ENCODE results near the gene PID1. TPM values are rescaled to one million over a fixed set of nuclear protein-coding genes. Genes with fewer than 3 reads are reported as not detected.

Gene PID1
- total RNA-seq, 2 donors from 2014 or later: 30.2 to 40.3 TPM

DNA sequence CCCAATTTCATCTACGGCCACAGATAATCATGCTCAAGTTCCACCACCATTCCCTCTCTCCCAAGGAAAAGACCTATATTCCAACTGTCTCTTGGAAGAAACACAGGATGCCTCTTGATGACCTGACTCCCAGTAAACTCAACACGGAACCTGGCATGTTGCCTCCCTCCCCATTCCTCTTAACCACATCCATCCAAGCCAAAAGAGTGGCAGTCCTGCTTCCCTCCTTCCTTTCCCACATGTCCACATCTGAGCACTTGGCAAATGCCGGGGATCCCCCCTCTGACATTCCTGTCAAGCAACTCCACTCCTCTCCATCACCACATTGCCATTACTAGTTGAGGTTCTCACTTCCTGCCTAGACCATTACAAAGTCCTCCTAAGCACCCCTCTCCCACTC lies 49.4 kb downstream of the PID1 start:
- H3K9ac ChIP-seq (ENCODE audit: low read depth in 2 of 2, low read length in 2 of 2): no peak overlapping the region
- no peak overlapping the region for H3K27ac ChIP-seq
- no peak overlapping the region for H3K4me3 ChIP-seq
- H3K4me1 ChIP-seq: no peaks in the 10 kb centered on the region
- H3K36me3 ChIP-seq: no peaks in the 10 kb centered on the region
- intact Hi-C loops (cut with DNase I): no loop called here
- no peaks in the 10 kb centered on the region for H3K27me3 ChIP-seq
- no peak for DNase-seq
- no peaks in the 10 kb centered on the region for H3K9me3 ChIP-seq
- TF ChIP-seq, protein P1, sequence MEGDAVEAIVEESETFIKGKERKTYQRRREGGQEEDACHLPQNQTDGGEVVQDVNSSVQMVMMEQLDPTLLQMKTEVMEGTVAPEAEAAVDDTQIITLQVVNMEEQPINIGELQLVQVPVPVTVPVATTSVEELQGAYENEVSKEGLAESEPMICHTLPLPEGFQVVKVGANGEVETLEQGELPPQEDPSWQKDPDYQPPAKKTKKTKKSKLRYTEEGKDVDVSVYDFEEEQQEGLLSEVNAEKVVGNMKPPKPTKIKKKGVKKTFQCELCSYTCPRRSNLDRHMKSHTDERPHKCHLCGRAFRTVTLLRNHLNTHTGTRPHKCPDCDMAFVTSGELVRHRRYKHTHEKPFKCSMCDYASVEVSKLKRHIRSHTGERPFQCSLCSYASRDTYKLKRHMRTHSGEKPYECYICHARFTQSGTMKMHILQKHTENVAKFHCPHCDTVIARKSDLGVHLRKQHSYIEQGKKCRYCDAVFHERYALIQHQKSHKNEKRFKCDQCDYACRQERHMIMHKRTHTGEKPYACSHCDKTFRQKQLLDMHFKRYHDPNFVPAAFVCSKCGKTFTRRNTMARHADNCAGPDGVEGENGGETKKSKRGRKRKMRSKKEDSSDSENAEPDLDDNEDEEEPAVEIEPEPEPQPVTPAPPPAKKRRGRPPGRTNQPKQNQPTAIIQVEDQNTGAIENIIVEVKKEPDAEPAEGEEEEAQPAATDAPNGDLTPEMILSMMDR (IDR thresholded peaks at IDR 0.05): no peak

- Histone ChIP-seq H3K4me3 (no peak overlapping the region), H3K4me1 (no peaks in the 10 kb centered on the region), H3K36me3 (no peaks in the 10 kb centered on the region), H3K9me3 (no peaks in the 10 kb centered on the region), H3K9ac (ENCODE audit: low read depth in 2 of 2, low read length in 2 of 2) (no peak overlapping the region), H3K27me3 (no peaks in the 10 kb centered on the region), H3K27ac (no peak overlapping the region)
- DNase-seq: no peak
- TF ChIP-seq, protein P1 (IDR thresholded peaks at IDR 0.05): no peak
- intact Hi-C loops (cut with DNase I): no loop called here
These were observed 50.8 kb downstream of the PID1 start for GRCh38 chr2:229220254-229220653.

DNA sequence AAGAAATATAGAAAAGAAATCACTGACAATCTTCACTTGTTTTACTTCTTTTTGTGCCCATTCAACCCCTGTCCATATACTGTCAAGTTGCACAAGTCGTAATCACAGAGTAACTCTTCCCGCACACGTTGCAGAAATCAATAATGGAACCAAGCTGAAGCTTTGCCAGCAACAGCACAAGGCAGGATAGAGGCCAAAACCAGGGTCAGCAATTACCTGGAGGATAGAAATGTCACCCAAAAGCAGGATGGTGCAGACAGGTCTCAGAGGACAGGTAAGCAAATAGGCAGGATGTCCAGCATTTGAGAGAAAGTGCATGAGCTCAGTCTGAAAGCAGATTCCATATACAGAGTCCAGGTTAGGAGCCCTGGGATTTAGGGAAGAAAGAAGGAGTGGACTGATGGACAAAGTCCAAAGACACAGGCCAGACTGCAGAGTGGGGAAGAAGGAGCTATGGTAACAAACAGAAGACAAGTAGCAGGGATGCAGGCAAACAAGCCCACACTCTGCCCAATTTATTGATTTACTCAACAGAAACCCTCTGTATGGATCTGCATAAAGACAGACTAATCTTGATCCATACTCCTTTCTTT lies 52.7 kb downstream of the PID1 start:
- Histone ChIP-seq H3K4me3 (no peak overlapping the region), H3K9me3 (no peaks in the 10 kb centered on the region), H3K27ac (no peak overlapping the region), H3K36me3 (no peaks in the 10 kb centered on the region), H3K9ac (ENCODE audit: low read depth in 2 of 2, low read length in 2 of 2) (no peak overlapping the region), H3K27me3 (no peaks in the 10 kb centered on the region), H3K4me1 (no peaks in the 10 kb centered on the region)
- TF ChIP-seq, protein P1 (IDR thresholded peaks at IDR 0.05): no peak
- no peak for DNase-seq
- intact Hi-C loops (cut with DNase I): loop anchor here (5.0 kb wide), 1 partner anchor 39 kb away; no protein-coding TSS in a partner anchor

DNA sequence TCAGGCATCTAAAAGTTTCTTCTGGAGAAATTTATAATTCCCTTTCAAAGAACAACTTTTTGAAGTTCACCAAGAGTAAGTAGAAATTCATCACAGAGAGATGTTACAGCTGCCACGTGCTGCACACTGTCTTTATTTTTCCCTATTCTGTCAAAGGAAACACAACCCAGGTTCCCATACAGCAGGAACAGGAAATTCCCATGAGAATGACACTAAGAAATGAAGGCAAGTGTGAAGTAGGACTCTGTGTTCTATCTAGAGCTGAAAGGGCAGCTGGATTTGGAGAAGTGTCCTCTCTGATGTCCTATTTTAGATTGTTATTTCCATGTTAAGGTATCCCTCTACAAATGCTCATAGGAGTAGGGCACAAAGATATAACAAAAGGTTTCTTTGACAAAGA lies 58.8 kb downstream of the PID1 start:
- Histone ChIP-seq H3K4me3 (no peak overlapping the region), H3K9ac (ENCODE audit: low read depth in 2 of 2, low read length in 2 of 2) (no peak overlapping the region), H3K27me3 (no peaks in the 10 kb centered on the region), H3K9me3 (no peaks in the 10 kb centered on the region), H3K36me3 (no peaks in the 10 kb centered on the region), H3K27ac (no peak overlapping the region), H3K4me1 (no peaks in the 10 kb centered on the region)
- no peak for DNase-seq
- TF ChIP-seq, protein P1 (IDR thresholded peaks at IDR 0.05): no peak
- intact Hi-C loops (cut with DNase I): no loop called here

DNA sequence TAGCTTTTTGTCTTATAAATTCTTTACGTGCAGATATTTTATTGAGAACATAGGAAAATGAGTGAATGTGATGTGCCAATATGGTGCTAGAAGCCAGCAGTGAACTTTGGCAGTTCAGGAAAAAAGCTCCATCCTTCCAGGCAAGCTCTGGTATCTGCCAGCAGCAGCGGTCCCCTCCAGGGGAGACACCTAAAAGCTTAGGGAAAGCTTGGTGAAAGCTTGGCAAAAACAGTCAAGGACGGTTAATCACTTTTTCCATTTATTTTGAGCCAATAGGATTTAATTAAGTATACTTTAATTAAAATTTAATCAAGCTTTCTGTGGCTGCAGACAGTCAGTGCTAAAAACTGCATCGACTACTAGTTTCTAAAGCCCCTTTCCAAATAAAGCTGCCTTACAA lies 60.4 kb downstream of the PID1 start:
- Histone ChIP-seq H3K4me3 (no peak overlapping the region), H3K27ac (no peak overlapping the region), H3K4me1 (no peaks in the 10 kb centered on the region), H3K9me3 (no peaks in the 10 kb centered on the region), H3K36me3 (no peaks in the 10 kb centered on the region), H3K9ac (ENCODE audit: low read depth in 2 of 2, low read length in 2 of 2) (no peak overlapping the region), H3K27me3 (no peaks in the 10 kb centered on the region)
- DNase-seq: no peak
- intact Hi-C loops (cut with DNase I): no loop called here
- TF ChIP-seq, protein P1 (IDR thresholded peaks at IDR 0.05): no peak

Data from colonic mucosa (tissue), 4 donors.